NT2/D1 (cell line): Measurements from ENCODE around the gene WDR20.
"Not testable (repeated sequence)": the region's sequence is repeated elsewhere in the genome, so short reads cannot be mapped to it uniquely, and the experiment has no call there.

Source experiments
- DNase-seq: peaks from one replicate; pipeline ENCODE4 v3.0.0-alpha.2; 2011; ENCODE audit warnings: low read depth, low spot score
- H3K27me3 ChIP-seq: 2 replicates; pipeline ENCODE4 v1.6.0; 2011; ENCODE audit warnings: mild to moderate bottlenecking; ENCODE audit not compliant: insufficient read length, insufficient read depth
- H3K36me3 ChIP-seq: 2 replicates; pipeline ENCODE4 v1.6.1; 2011; ENCODE audit warnings: mild to moderate bottlenecking, low read length, mixed read lengths; ENCODE audit not compliant: insufficient read depth, insufficient read length
- H3K4me1 ChIP-seq: 2 replicates; pipeline ENCODE4 v1.5.1; 2011; ENCODE audit not compliant: insufficient read depth, insufficient read length
- H3K4me3 ChIP-seq: 2 replicates; pipeline ENCODE4 v1.5.1; 2011; ENCODE audit warnings: low read depth; ENCODE audit not compliant: insufficient read length
- H3K9ac ChIP-seq: 2 replicates; pipeline ENCODE4 v1.6.0; 2011; ENCODE audit warnings: low read depth; ENCODE audit not compliant: insufficient read length
- H3K9me3 ChIP-seq: 2 replicates; pipeline ENCODE4 v1.5.1; 2011; ENCODE audit warnings: mild to moderate bottlenecking, low read length; ENCODE audit not compliant: insufficient read depth
- SUZ12 ChIP-seq: IDR thresholded peaks from 2 replicates; pipeline ENCODE4 v1.6.1; 2011; ENCODE audit not compliant: insufficient read length, insufficient read depth; ENCODE audit errors: extremely low read depth
- YY1 ChIP-seq: IDR thresholded peaks from 2 replicates; pipeline ENCODE4 v1.6.1; 2011; ENCODE audit not compliant: insufficient read length, insufficient read depth
- ZNF274 ChIP-seq: IDR thresholded peaks from 2 replicates; pipeline ENCODE4 v1.6.1; 2011; ENCODE audit warnings: mild to moderate bottlenecking, low read depth, low read length

The WDR20 gene

DNA sequence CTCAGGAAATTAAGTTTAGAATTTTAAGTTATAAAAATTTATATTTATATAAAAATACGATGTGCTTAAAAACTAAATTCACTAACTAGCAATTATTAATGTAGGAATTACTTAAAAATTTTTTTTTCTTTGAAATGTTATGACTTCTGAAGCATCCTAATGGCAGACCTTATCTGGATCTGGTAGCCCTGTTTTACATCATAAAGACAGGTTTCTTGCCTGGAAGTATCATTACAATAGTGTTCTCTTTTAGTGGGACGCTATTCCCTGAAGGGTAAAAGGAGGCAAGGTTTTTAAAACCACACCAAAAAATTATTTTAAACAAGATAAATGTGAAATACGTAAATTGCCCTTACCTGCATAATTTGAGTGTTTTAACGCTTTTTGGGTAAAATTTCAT, 2.1 kb downstream of the WDR20 start:
- H3K27me3 ChIP-seq, result no peaks in the 10 kb centered on the region
- no peaks in the 10 kb centered on the region for H3K4me1 ChIP-seq
- no peak for DNase-seq
- no peak overlapping the region for H3K4me3 ChIP-seq
- no peaks in the 10 kb centered on the region for H3K9me3 ChIP-seq
- H3K36me3 ChIP-seq, result peaks cover 3% of the 10 kb centered on the region
- TF ChIP-seq SUZ12 (no peak), ZNF274 (no peak), YY1 (no peak)
- H3K9ac ChIP-seq, result no peak overlapping the region

DNA sequence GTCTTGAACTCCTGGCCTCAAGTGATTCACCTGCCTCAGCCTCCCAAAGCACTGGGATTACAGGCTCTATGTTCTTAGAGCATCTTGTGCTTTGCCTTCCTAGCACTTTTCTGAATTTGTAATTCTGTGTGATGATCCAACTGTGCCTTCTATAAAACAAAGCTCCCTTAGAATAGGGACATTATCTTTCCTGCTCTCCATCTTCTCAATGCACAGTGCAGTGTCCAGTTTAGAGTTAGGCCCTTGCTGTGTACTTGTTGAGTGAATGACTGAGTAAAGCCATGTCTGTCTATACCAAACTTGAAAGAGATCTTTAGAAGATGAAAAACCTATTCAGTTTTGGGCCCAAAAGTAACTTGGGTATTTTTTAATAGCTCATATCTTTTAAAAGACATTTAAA, 5.2 kb downstream of the WDR20 start:
- Histone ChIP-seq H3K9ac (no peak overlapping the region), H3K27me3 (no peaks in the 10 kb centered on the region), H3K4me1 (no peaks in the 10 kb centered on the region), H3K36me3 (peaks cover 3% of the 10 kb centered on the region), H3K4me3 (no peak overlapping the region), H3K9me3 (no peaks in the 10 kb centered on the region)
- TF ChIP-seq YY1 (no peak), ZNF274 (no peak), SUZ12 (no peak)
- no peak for DNase-seq

DNA sequence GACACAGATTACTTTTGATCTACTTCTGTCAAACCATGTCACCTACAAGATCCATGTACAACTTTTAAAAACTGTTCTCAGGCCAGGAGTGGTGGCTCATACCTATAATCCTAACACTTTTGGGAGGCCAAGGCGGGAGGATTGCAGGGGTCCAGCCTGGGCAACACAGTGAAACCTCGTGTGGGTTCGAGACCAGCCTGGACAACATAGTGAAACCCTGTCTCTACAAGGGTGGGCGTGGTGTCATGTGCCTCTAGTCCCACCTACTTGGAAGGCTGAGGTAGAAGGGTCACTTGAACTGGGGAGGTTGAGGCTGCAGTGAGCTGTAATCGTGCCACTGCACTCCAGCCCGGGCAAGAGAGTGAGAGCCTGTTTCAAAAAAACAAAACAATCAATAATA, 5.7 kb downstream of the WDR20 start:
- Histone ChIP-seq H3K27me3 (no peaks in the 10 kb centered on the region), H3K36me3 (peaks cover 3% of the 10 kb centered on the region)
- TF ChIP-seq ZNF274, result no peak
- no peak for TF ChIP-seq YY1
- no peak for TF ChIP-seq SUZ12

DNA sequence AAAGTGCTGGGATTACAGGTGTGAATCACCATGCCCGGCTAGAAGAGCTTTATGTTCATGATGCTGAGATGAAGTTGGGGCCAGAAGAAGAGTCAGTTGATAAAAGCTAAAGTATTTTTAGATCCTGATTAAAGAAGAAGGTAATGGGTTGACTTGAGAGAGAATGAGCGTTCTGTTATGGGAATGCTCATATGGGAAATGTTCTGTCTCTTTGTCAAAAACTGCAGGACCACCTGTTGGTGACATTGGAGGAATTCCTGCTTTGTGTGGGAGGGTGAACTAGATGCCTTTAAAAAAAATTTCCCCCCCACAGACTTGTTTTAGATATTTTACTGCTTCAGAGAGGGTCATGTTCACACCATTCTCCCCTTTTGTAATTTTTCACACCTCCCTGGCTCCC, 6.7 kb downstream of the WDR20 start:
- Histone ChIP-seq H3K4me3 (no peak overlapping the region), H3K4me1 (no peaks in the 10 kb centered on the region)
- DNase-seq, result no peak

More for the DNA sequence above, 5.7 kb downstream of the WDR20 start:
- H3K4me1 ChIP-seq, result no peaks in the 10 kb centered on the region
- no peak for DNase-seq
- H3K9ac ChIP-seq, result no peak overlapping the region
- H3K4me3 ChIP-seq, result no peak overlapping the region
- H3K9me3 ChIP-seq, result no peaks in the 10 kb centered on the region

DNA sequence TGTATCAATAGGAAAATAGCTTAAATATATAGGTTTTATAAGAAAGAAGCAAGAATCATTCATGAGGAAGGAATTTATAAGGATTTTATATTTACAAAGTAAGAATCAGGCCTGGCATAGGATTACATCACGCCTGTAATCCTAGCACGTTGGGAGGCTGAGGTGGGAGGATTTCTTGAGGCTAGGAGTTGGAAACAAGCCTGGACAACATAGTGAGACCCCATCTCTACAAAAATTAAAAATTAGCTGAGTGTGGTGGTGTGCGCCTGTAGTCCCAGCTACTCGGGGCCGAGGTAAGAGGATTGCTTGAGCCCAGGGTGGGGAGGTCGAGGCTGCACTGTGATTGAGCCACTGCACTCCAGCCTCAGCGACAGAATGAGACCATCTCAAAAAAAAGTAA, 10.4 kb downstream of the WDR20 start:
- H3K4me3 ChIP-seq, result no peak overlapping the region
- peaks cover 7% of the 10 kb centered on the region; the same call in 1 of the 2 replicates for H3K9me3 ChIP-seq
- H3K4me1 ChIP-seq, result peaks cover 5% of the 10 kb centered on the region
- no peak for TF ChIP-seq ZNF274
- no peak for TF ChIP-seq YY1
- TF ChIP-seq SUZ12, result no peak
- H3K9ac ChIP-seq, result no peak overlapping the region
- no peak for DNase-seq
- H3K36me3 ChIP-seq, result peaks cover 15% of the 10 kb centered on the region
- H3K27me3 ChIP-seq, result no peaks in the 10 kb centered on the region

More for the DNA sequence above, 6.7 kb downstream of the WDR20 start:
- no peak for TF ChIP-seq YY1
- TF ChIP-seq ZNF274, result no peak
- no peak for TF ChIP-seq SUZ12
- no peaks in the 10 kb centered on the region for H3K27me3 ChIP-seq
- peaks cover 7% of the 10 kb centered on the region for H3K36me3 ChIP-seq
- no peaks in the 10 kb centered on the region for H3K9me3 ChIP-seq
- H3K9ac ChIP-seq, result no peak overlapping the region

DNA sequence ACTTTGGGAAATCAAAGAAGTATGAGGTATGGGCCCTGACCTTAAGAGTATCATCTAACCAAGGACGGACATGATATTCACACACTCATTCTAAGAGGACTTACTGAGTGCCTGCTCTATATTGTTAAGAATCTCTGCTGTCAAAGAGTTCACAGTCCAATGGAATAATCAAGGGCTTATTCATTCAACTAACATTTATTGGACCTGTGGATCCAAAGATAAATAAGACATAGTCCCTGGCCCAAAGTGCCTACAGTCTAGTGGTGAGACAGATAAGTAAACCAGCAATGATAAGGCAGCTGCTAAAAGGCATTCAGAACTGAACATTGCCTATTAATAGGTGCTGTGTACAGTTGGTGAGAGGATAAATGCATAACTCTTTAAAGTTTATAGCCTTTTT, 11.0 kb downstream of the WDR20 start:
- Histone ChIP-seq H3K4me1 (peaks cover 5% of the 10 kb centered on the region), H3K4me3 (no peak overlapping the region), H3K36me3 (peaks cover 15% of the 10 kb centered on the region), H3K27me3 (no peaks in the 10 kb centered on the region), H3K9ac (no peak overlapping the region), H3K9me3 (peaks cover 7% of the 10 kb centered on the region; the same call in 1 of the 2 replicates)
- DNase-seq, result no peak
- TF ChIP-seq YY1, result no peak
- no peak for TF ChIP-seq SUZ12
- no peak for TF ChIP-seq ZNF274

DNA sequence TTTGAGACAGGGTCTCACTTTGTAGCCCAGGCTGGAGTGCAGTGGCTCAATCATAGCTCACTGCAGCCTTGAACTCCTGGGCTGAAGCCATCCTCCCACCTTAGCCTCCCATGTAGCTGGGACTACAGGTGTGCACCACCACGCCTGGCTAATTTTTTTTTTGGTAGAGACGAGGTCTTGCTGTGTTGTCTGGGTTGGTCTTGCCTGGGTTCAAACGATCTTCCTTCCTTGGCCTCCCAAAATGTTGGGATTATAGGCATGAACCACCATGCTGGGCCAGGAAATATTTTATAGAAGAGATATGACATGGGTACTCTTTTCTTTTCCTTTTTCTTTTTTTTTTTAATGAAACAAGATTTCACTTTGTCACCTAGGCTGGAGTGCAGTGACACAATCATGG, 11.7 kb downstream of the WDR20 start:
- not testable (repeated sequence) for H3K9ac ChIP-seq, H3K4me1 ChIP-seq, DNase-seq, H3K9me3 ChIP-seq, H3K27me3 ChIP-seq, H3K4me3 ChIP-seq
- H3K36me3 ChIP-seq, result peaks cover 15% of the 10 kb centered on the region

DNA sequence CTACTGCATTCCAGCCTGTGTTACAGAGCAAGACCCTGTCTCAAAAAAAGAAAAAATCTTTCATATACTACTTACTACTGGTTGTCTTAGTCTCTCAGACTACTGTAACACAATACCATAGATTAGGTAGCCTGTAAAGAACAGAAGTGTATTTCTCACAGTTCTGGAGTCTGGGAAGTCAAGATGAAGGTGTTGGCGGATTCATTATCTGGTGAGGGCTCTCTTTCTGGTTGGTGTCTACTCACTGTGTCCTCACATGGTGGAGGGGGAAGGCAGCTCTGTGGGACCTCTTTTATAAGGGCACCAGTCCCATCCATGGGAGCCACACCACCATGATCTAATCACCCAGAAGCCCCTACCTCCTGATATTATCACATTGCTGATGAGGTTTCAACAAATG, 14.4 kb downstream of the WDR20 start:
- H3K36me3 ChIP-seq, result peaks cover 18% of the 10 kb centered on the region
- H3K27me3 ChIP-seq, result no peaks in the 10 kb centered on the region
- peaks cover 5% of the 10 kb centered on the region for H3K4me1 ChIP-seq
- no peak for DNase-seq
- no peak for TF ChIP-seq YY1
- no peak for TF ChIP-seq SUZ12
- TF ChIP-seq ZNF274, result no peak
- peaks cover 7% of the 10 kb centered on the region; the same call in 1 of the 2 replicates for H3K9me3 ChIP-seq
- no peak overlapping the region for H3K4me3 ChIP-seq
- H3K9ac ChIP-seq, result no peak overlapping the region
